HCT116 (cell line): Measurements from ENCODE around the gene CD300C. TPM values are rescaled to one million over a fixed set of nuclear protein-coding genes. Genes with fewer than 3 reads are reported as not detected.

Experiments
- ATAC-seq: fragments of 200-7000 bp; cut with Tn5 transposase; 2 replicates; pipeline ENCODE4 v1.9.1; 2020; ENCODE audit warnings: mild to moderate bottlenecking, moderate library complexity
- BruUV-seq: library from RNA; stranded (reverse); fragments of 400-500 nt; replicated peaks from 2 replicates; lab custom pipeline; 2021; lab: Mats Ljungman, UMichigan
- CTCF ChIA-PET: fragments of 300-600 bp; sonication (Branson Sonifier 250); formaldehyde crosslinking; loops from one replicate; lab custom pipeline; 2021; ENCODE audit warnings: antibody characterized with exemption; lab: Charles Lee
- POLR2A ChIA-PET: fragments of 300-600, 350-600 bp; sonication (Branson Sonifier 250); formaldehyde crosslinking; loops from one replicate; lab custom pipeline; 2021; ENCODE audit warnings: antibody characterized with exemption; lab: Charles Lee
- RAD21 ChIA-PET, 2 experiments: fragments of 300-600 bp; sonication (Branson Sonifier 250); formaldehyde crosslinking; loops; one replicate each; lab custom pipeline; 2023; ENCODE audit warnings: low total read pairs in 2 of 2; ENCODE audit not compliant: uncharacterized antibody in 2 of 2, unreplicated experiment in 2 of 2, low non-redundant PET in 1 of 2; lab: Charles Lee
- DNase-seq: peaks from one replicate; pipeline ENCODE4 v3.0.0-alpha.2; 2010; ENCODE audit warnings: low read depth, low spot score
- H2AFZ ChIP-seq: fragments of 200-600 bp; shearing (Covaris generic), sonication (generic); 2 replicates; pipeline ENCODE4 v1.6.1; 2017; ENCODE audit warnings: low read depth, mixed run types, mixed read lengths, antibody characterized with exemption, low read length; ENCODE audit not compliant: poor library complexity, severe bottlenecking
- H3K27ac ChIP-seq: 2 replicates; pipeline ENCODE4 v1.5.1; 2012; ENCODE audit warnings: low read depth, low read length
- H3K27me3 ChIP-seq: fragments of 200-600 bp; sonication (generic); 2 replicates; pipeline ENCODE4 v1.6.1; 2016; ENCODE audit warnings: mixed run types, low read length, mixed read lengths; ENCODE audit not compliant: insufficient read depth
- H3K36me3 ChIP-seq, 2 experiments: fragments of 200-500 bp in 1 of 2; fragments of 200-600 bp in 1 of 2; sonication (Bioruptor generic) in 1 of 2; sonication (generic) in 1 of 2; 2 replicates each; pipeline versions ENCODE4 v1.5.1 to v1.6.1; 2014 to 2016; ENCODE audit warnings: low read length in 2 of 2, inconsistent platforms in 1 of 2, mixed read lengths in 1 of 2, mixed run types in 1 of 2; ENCODE audit not compliant: insufficient read depth in 2 of 2, control insufficient read depth in 1 of 2
- H3K4me1 ChIP-seq, 2 experiments: fragments of 200-600 bp in 1 of 2; sonication (generic) in 1 of 2; 2 replicates each; pipeline versions ENCODE4 v1.5.1 to v1.6.1; 2012 to 2017; ENCODE audit warnings: low read length in 2 of 2, inconsistent platforms in 1 of 2, mild to moderate bottlenecking in 1 of 2, mixed read lengths in 1 of 2, mixed run types in 1 of 2, moderate library complexity in 1 of 2; ENCODE audit not compliant: insufficient read depth in 2 of 2, control insufficient read depth in 1 of 2
- H3K4me2 ChIP-seq: fragments of 200-600 bp; sonication (generic); 2 replicates; pipeline ENCODE4 v1.6.1; 2017; ENCODE audit warnings: mixed run types, low read length, mixed read lengths
- H3K4me3 ChIP-seq, 2 experiments: fragments of 200-600 bp in 1 of 2; sonication (generic) in 1 of 2; replicated peaks in 1 of 2; 2 replicates each; pipeline ENCODE4 v1.5.1; 2011 to 2016; ENCODE audit warnings: low read length in 2 of 2, control low read depth in 1 of 2, low read depth in 1 of 2, mild to moderate bottlenecking in 1 of 2, mixed read lengths in 1 of 2, mixed run types in 1 of 2
- H3K79me2 ChIP-seq: fragments of 200-600 bp; sonication (generic); 2 replicates; pipeline ENCODE4 v1.6.1; 2017; ENCODE audit warnings: mild to moderate bottlenecking, mixed run types, low read length, moderate library complexity, mixed read lengths; ENCODE audit not compliant: insufficient read depth
- H3K9ac ChIP-seq: fragments of 200-600 bp; sonication (generic); 2 replicates; pipeline ENCODE4 v1.6.1; 2016; ENCODE audit warnings: low read length, mixed read lengths
- H3K9me2 ChIP-seq: fragments of 200-600 bp; sonication (generic), shearing (Covaris generic); 2 replicates; pipeline ENCODE4 v1.6.1; 2017; ENCODE audit warnings: mixed run types, mild to moderate bottlenecking, moderate library complexity; ENCODE audit not compliant: insufficient read depth
- H3K9me3 ChIP-seq, 2 experiments: fragments of 200-500 bp in 1 of 2; fragments of 200-600 bp in 1 of 2; sonication (Bioruptor generic) in 1 of 2; sonication (generic) in 1 of 2; 2 replicates each; pipeline ENCODE4 v1.6.1; 2014 to 2017; ENCODE audit warnings: low read length in 2 of 2, mixed read lengths in 2 of 2, inconsistent platforms in 1 of 2, low read depth in 1 of 2, mild to moderate bottlenecking in 1 of 2, mixed run types in 1 of 2, moderate library complexity in 1 of 2; ENCODE audit not compliant: control insufficient read depth in 1 of 2, insufficient read depth in 1 of 2
- H4K20me1 ChIP-seq: fragments of 200-600 bp; sonication (generic), shearing (Covaris generic); 2 replicates; pipeline ENCODE4 v1.6.1; 2017; ENCODE audit warnings: mixed run types, mild to moderate bottlenecking, moderate library complexity; ENCODE audit not compliant: insufficient read depth
- ATF3 ChIP-seq: IDR thresholded peaks from 2 replicates; pipeline ENCODE4 v1.6.1; 2012
- CBX3 ChIP-seq: IDR thresholded peaks from 2 replicates; pipeline ENCODE4 v1.6.1; 2012; ENCODE audit warnings: low read depth
- CEBPB ChIP-seq: IDR thresholded peaks from 2 replicates; pipeline ENCODE4 v1.6.1; 2012; ENCODE audit warnings: low read depth
- CTCF ChIP-seq, 3 experiments: fragments of 200-600 bp in 1 of 3; sonication (generic) in 1 of 3; IDR thresholded peaks in 2 of 3; conservative IDR thresholded peaks in 1 of 3; 2 replicates each; pipeline ENCODE4 v1.5.1; 2012 to 2017; ENCODE audit warnings: low read depth in 2 of 3, low read length in 2 of 3, antibody characterized with exemption in 1 of 3, borderline replicate concordance in 1 of 3, control low read depth in 1 of 3, mild to moderate bottlenecking in 1 of 3, mixed read lengths in 1 of 3, mixed run types in 1 of 3, moderate library complexity in 1 of 3; ENCODE audit not compliant: insufficient read depth in 1 of 3
- EGR1 ChIP-seq: IDR thresholded peaks from 2 replicates; pipeline ENCODE4 v1.6.1; 2012; ENCODE audit warnings: low read depth
- ELF1 ChIP-seq: IDR thresholded peaks from 2 replicates; pipeline ENCODE4 v1.6.1; 2012; ENCODE audit warnings: low read depth, borderline replicate concordance
- EZH2phosphoT487 ChIP-seq: fragments of 200-600 bp; IDR thresholded peaks from 2 replicates; pipeline ENCODE4 v1.6.1; 2018; ENCODE audit warnings: antibody characterized with exemption, borderline replicate concordance
- FOSL1 ChIP-seq: IDR thresholded peaks from 2 replicates; pipeline ENCODE4 v1.6.1; 2012; ENCODE audit warnings: low read depth
- MAX ChIP-seq: IDR thresholded peaks from 2 replicates; pipeline ENCODE4 v1.6.1; 2012
- POLR2A ChIP-seq: IDR thresholded peaks from 2 replicates; pipeline ENCODE4 v1.7.0; 2011; ENCODE audit warnings: borderline replicate concordance; ENCODE audit not compliant: insufficient read depth, insufficient read length; ENCODE audit errors: extremely low read depth
- POLR2AphosphoS5 ChIP-seq: IDR thresholded peaks from 2 replicates; pipeline ENCODE4 v1.6.1; 2011; ENCODE audit warnings: mild to moderate bottlenecking, low read depth, low read length, moderate library complexity
- RAD21 ChIP-seq: IDR thresholded peaks from 2 replicates; pipeline ENCODE4 v1.6.1; 2012; ENCODE audit warnings: low read depth, mild to moderate bottlenecking
- SIN3A ChIP-seq: IDR thresholded peaks from 2 replicates; pipeline ENCODE4 v1.6.1; 2012; ENCODE audit warnings: low read depth
- SP1 ChIP-seq: IDR thresholded peaks from 2 replicates; pipeline ENCODE4 v1.6.1; 2012; ENCODE audit warnings: low read depth
- SRF ChIP-seq: IDR thresholded peaks from 2 replicates; pipeline ENCODE4 v1.6.1; 2012; ENCODE audit warnings: low read depth
- TCF7L2 ChIP-seq: IDR thresholded peaks from 2 replicates; pipeline ENCODE4 v1.7.0; 2011; ENCODE audit warnings: borderline replicate concordance, inconsistent platforms; ENCODE audit not compliant: insufficient read depth, insufficient read length; ENCODE audit errors: extremely low read depth
- YY1 ChIP-seq: IDR thresholded peaks from 2 replicates; pipeline ENCODE4 v1.6.1; 2011; ENCODE audit warnings: low read length, low read depth, moderate library complexity, mild to moderate bottlenecking; ENCODE audit not compliant: insufficient replicate concordance; ENCODE audit errors: extremely low read depth
- ZFX ChIP-seq: fragments of 450-650 bp; IDR thresholded peaks from 2 replicates; pipeline ENCODE4 v1.6.1; 2017
- ZNF274 ChIP-seq: fragments of 200-500 bp; sonication (Bioruptor generic); IDR thresholded peaks from 2 replicates; pipeline ENCODE4 v1.6.1; 2014; ENCODE audit warnings: mild to moderate bottlenecking, low read depth, low read length, inconsistent platforms
- intact Hi-C: fragments of 100-400 bp; cut with micrococcal nuclease; formaldehyde crosslinking; loops from 2 replicates; pipeline ENCODE4 v1.10.0; 2022
- total RNA-seq: library from RNA; stranded (reverse); gene quantifications from one replicate; pipeline ENCODE4 v1.2.1, GENCODE V29; 2021; ENCODE audit not compliant: unreplicated experiment

CD300C gene
- total RNA-seq, 1 experiment from 2014 or later: 0.15 TPM

- Histone ChIP-seq H3K27me3 (peaks cover 25% of the 10 kb centered on the region; the same call in 1 of the 2 replicates), H3K4me2 (no peak overlapping the region), H3K79me2 (no peaks in the 10 kb centered on the region), H3K36me3 (no peaks in the 10 kb centered on the region), H3K9me3 (no peaks in the 10 kb centered on the region), H3K4me3 (no peak overlapping the region), H2AFZ (no peak overlapping the region), H3K9me2 (no peaks in the 10 kb centered on the region), H3K9ac (no peak overlapping the region), H3K4me1 (no peaks in the 10 kb centered on the region), H3K27ac (no peak overlapping the region), H4K20me1 (no peaks in the 10 kb centered on the region)
- no peak for TF ChIP-seq POLR2A
- no peak for TF ChIP-seq SP1
- no peak for TF ChIP-seq YY1
- no peak for TF ChIP-seq EZH2phosphoT487
- no peak for TF ChIP-seq TCF7L2
- TF ChIP-seq FOSL1: no peak
- TF ChIP-seq EGR1: no peak
- TF ChIP-seq ZNF274: no peak
- no peak for TF ChIP-seq ATF3
- TF ChIP-seq SRF: no peak
- TF ChIP-seq ELF1: no peak
- no peak for TF ChIP-seq ZFX
- ATAC-seq (no peak), DNase-seq (no peak)
- no TSS peak for BruUV-seq
- RAD21 ChIA-PET: no interaction called here
- intact Hi-C loops: no loop called here
- CTCF ChIA-PET: interaction anchor here (1.6 kb wide), 1 partner anchor 11 kb away, joined by 5 read pairs; no protein-coding TSS in a partner anchor
- POLR2A ChIA-PET: no interaction called here
Measured at GRCh38 chr17:74582633-74583032, 36.7 kb upstream of the CD300C start.

- no peak overlapping the region for H3K4me3 ChIP-seq
- peaks cover 21% of the 10 kb centered on the region; the same call in 1 of the 2 replicates for H3K27me3 ChIP-seq
- BruUV-seq: no TSS peak
- H3K9ac ChIP-seq: no peak overlapping the region
- no peaks in the 10 kb centered on the region for H4K20me1 ChIP-seq
- POLR2A ChIA-PET: no interaction called here
- intact Hi-C loops: no loop called here
- DNase-seq (no peak), ATAC-seq (no peak)
- CTCF ChIA-PET: no interaction called here
- H3K9me3 ChIP-seq: no peaks in the 10 kb centered on the region
- no peak overlapping the region for H3K27ac ChIP-seq
- H3K9me2 ChIP-seq: no peaks in the 10 kb centered on the region
- no peak overlapping the region for H2AFZ ChIP-seq
- no peak overlapping the region for H3K4me2 ChIP-seq
- no peaks in the 10 kb centered on the region for H3K4me1 ChIP-seq
- RAD21 ChIA-PET: no interaction called here
- TF ChIP-seq CTCF (IDR thresholded peaks at IDR 0.05 in 2 of 3, conservative IDR thresholded peaks at IDR 0.05 in 1 of 3; ENCODE audit: borderline replicate concordance in 1 of 3, insufficient read depth in 1 of 3, low read depth in 2 of 3, low read length in 2 of 3) (no peak), RAD21 (no peak), TCF7L2 (no peak), POLR2AphosphoS5 (no peak), SRF (no peak), MAX (no peak), CEBPB (no peak), ZFX (no peak), POLR2A (no peak), YY1 (no peak), SIN3A (no peak), EGR1 (no peak), CBX3 (no peak), FOSL1 (no peak), ELF1 (no peak), EZH2phosphoT487 (no peak)
- no peaks in the 10 kb centered on the region for H3K36me3 ChIP-seq
- H3K79me2 ChIP-seq: no peaks in the 10 kb centered on the region
Measured at GRCh38 chr17:74579900-74580299, 34.0 kb upstream of the CD300C start.
